ENCODE measurements around the gene NBL1.

DNA sequence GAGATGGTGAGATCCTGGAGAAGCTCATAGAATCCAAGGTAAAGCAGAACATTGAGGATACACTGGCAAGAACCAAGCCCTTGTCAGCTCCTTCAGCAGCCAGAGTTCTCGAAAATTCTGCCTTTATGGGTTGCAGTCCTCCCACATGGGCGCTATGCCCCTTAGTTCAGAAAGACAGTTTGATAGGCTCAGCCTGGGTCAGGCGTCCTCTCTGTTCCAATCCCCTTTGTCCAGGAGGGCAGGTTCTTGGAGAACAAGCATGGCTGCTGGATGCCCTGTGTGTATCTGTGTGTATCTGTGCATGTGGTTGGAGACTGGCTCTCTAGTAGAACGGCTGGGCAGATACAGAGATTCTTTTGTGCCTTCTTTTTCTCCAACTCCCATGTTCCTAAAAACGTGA lies 8.0 kb upstream of the NBL1 start:
- TF ChIP-seq, protein P1, sequence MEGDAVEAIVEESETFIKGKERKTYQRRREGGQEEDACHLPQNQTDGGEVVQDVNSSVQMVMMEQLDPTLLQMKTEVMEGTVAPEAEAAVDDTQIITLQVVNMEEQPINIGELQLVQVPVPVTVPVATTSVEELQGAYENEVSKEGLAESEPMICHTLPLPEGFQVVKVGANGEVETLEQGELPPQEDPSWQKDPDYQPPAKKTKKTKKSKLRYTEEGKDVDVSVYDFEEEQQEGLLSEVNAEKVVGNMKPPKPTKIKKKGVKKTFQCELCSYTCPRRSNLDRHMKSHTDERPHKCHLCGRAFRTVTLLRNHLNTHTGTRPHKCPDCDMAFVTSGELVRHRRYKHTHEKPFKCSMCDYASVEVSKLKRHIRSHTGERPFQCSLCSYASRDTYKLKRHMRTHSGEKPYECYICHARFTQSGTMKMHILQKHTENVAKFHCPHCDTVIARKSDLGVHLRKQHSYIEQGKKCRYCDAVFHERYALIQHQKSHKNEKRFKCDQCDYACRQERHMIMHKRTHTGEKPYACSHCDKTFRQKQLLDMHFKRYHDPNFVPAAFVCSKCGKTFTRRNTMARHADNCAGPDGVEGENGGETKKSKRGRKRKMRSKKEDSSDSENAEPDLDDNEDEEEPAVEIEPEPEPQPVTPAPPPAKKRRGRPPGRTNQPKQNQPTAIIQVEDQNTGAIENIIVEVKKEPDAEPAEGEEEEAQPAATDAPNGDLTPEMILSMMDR (conservative IDR thresholded peaks at IDR 0.05; ENCODE audit: low read depth, low read length), result no peak
- no peak for TF ChIP-seq EZH2phosphoT487 (IDR thresholded peaks at IDR 0.05; ENCODE audit: borderline replicate concordance, low read length)
- TF ChIP-seq EZH2 (IDR thresholded peaks at IDR 0.05; ENCODE audit: low read length, unreplicated experiment), result no peak

Measured in PC-3 (cell line).